Uterus (tissue), 2 donors: ENCODE data around the gene AAGAB.

Experiments used
- CTCF ChIP-seq, 4 experiments: fragments of 200-600 bp in 2 of 4; fragments of 450-650 bp in 2 of 4; sonication (generic) in 2 of 4; IDR thresholded peaks; one replicate each; pipeline ENCODE4 v1.5.1; 2016 to 2019; ENCODE audit warnings: antibody characterized with exemption in 4 of 4, mild to moderate bottlenecking in 2 of 4, moderate library complexity in 1 of 4
- POLR2A ChIP-seq, 2 donors: fragments of 450-650 bp; IDR thresholded peaks; one replicate each; pipeline ENCODE4 v1.6.1; 2016; ENCODE audit warnings: antibody characterized with exemption in 2 of 2, mild to moderate bottlenecking in 1 of 2, moderate library complexity in 1 of 2

- TF ChIP-seq POLR2A (IDR thresholded peaks at IDR 0.05) = no peak
- TF ChIP-seq CTCF (IDR thresholded peaks at IDR 0.05) = no peak
These were observed 13.2 kb downstream of the AAGAB start for GRCh38 chr15:67241132-67241855.
